ENCODE results near the gene RSRC1. TPM values are rescaled to one million over a fixed set of nuclear protein-coding genes. Genes with fewer than 3 reads are reported as not detected.
"Not testable (repeated sequence)": the region's sequence is repeated elsewhere in the genome, so short reads cannot be mapped to it uniquely, and the experiment has no call there.

Gene RSRC1
- total RNA-seq, 5 donors from 2014 or later (not counting 1 experiment from before 2014, with no cell fraction given), result 29.9 to 35.0 (median 31.1) TPM

DNA sequence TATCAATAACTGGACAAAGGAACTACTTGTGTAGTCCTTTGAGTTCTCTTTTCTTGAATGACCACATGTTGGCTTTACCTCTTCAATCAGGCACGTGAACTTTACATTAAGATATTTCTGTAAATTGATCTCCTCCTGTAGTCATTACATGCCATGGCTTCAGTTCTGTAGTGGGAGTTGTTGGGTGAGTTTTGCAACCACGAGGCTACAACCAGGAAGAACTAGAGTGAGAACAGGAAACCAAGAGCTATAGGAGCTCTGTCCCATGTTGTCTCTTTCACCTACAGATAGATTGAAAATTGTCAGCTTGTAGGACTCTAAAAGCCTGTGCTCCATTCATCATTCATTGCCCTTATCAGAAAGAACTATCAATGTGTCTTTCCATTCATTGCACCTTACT is 2.0 kb downstream of the RSRC1 start:
- no peak for ATAC-seq (replicated peaks in 1 of 4)
- no peaks in the 10 kb centered on the region for H3K9me3 ChIP-seq
- POLR2A ChIA-PET, result no interaction called here
- H3K4me3 ChIP-seq (ENCODE audit: control insufficient read depth in 1 of 2, extremely low read depth in 1 of 2, low read length in 1 of 2), result no peak overlapping the region
- Mint-ChIP-seq H3K27ac (no peak overlapping the region), H3K4me1 (peaks cover 61 to 65% (median 63%) of the 10 kb centered on the region in 3 donors), H3K9me3 (peaks cover 4 to 13% (median 7%) of the 10 kb centered on the region in 3 donors), H3K4me3 (peak overlapping the region; percentile 32 to 96 (median 89)), H3K27me3 (peaks cover 23 to 25% of the 10 kb centered on the region in 2 donors), H3K36me3 (peaks cover 14% of the 10 kb centered on the region)
- no peak for DNase-seq
- no CpG with 5 or more reads among the region's 2 CpGs for WGBS (ENCODE audit: insufficient coverage)
- CTCF ChIA-PET, result no interaction called here
- no peaks in the 10 kb centered on the region for H3K36me3 ChIP-seq (ENCODE audit: control insufficient read depth in 2 of 2, extremely low read depth in 1 of 2, insufficient read depth in 1 of 2, low read length in 1 of 2)
- H3K27ac ChIP-seq (ENCODE audit: low read length), result no peak overlapping the region
- H3K27me3 ChIP-seq (replicated peaks in 1 of 2; ENCODE audit: control insufficient read depth in 2 of 2, extremely low read depth in 1 of 2, insufficient read depth in 2 of 2, low read length in 1 of 2), result peaks cover 8 to 10% of the 10 kb centered on the region in 2 experiments
- H3K4me1 ChIP-seq (ENCODE audit: control insufficient read depth in 1 of 2, extremely low read depth in 1 of 2, insufficient read depth in 2 of 2, low read length in 2 of 2), result peaks cover 18 to 19% of the 10 kb centered on the region in 2 experiments

- peaks cover 14% of the 10 kb centered on the region for H3K36me3 Mint-ChIP-seq
- H3K9me3 ChIP-seq; H3K27ac Mint-ChIP-seq; H3K4me3 Mint-ChIP-seq; H3K27me3 ChIP-seq (replicated peaks in 1 of 2; ENCODE audit: control insufficient read depth in 2 of 2, extremely low read depth in 1 of 2, insufficient read depth in 2 of 2, low read length in 1 of 2); H3K4me3 ChIP-seq (ENCODE audit: control insufficient read depth in 1 of 2, extremely low read depth in 1 of 2, low read length in 1 of 2); H3K27me3 Mint-ChIP-seq; H3K36me3 ChIP-seq (ENCODE audit: control insufficient read depth in 2 of 2, extremely low read depth in 1 of 2, insufficient read depth in 1 of 2, low read length in 1 of 2); DNase-seq; H3K27ac ChIP-seq (ENCODE audit: low read length); POLR2A ChIA-PET; ATAC-seq (replicated peaks in 1 of 4): not testable (repeated sequence)
- H3K9me3 Mint-ChIP-seq, result peaks cover 4 to 13% (median 7%) of the 10 kb centered on the region in 3 donors
- no CpG with 5 or more reads among the region's 2 CpGs for WGBS (ENCODE audit: insufficient coverage)
- H3K4me1 ChIP-seq (ENCODE audit: control insufficient read depth in 1 of 2, extremely low read depth in 1 of 2, insufficient read depth in 2 of 2, low read length in 2 of 2), result peaks cover 13 to 17% of the 10 kb centered on the region in 2 experiments
- H3K4me1 Mint-ChIP-seq, result peaks cover 65 to 66% (median 65%) of the 10 kb centered on the region in 3 donors
- CTCF ChIA-PET, result interaction anchor here (0.6 to 0.7 kb wide), 2 partner anchors 26 to 29 kb away, joined by 3 to 4 read pairs; no protein-coding TSS in a partner anchor
Measured at GRCh38 chr3:158113595-158113994, 3.7 kb downstream of the RSRC1 start.

- Histone ChIP-seq H3K27ac (ENCODE audit: low read length) (no peak overlapping the region), H3K36me3 (ENCODE audit: control insufficient read depth in 2 of 2, extremely low read depth in 1 of 2, insufficient read depth in 1 of 2, low read length in 1 of 2) (peaks cover 9 to 18% of the 10 kb centered on the region in 2 donors), H3K4me3 (ENCODE audit: control insufficient read depth in 1 of 2, extremely low read depth in 1 of 2, low read length in 1 of 2) (no peak overlapping the region), H3K4me1 (ENCODE audit: control insufficient read depth in 1 of 2, extremely low read depth in 1 of 2, insufficient read depth in 2 of 2, low read length in 2 of 2) (no peaks in the 10 kb centered on the region), H3K27me3 (replicated peaks in 1 of 2; ENCODE audit: control insufficient read depth in 2 of 2, extremely low read depth in 1 of 2, insufficient read depth in 2 of 2, low read length in 1 of 2) (no peaks in the 10 kb centered on the region), H3K9me3 (peaks cover 3% of the 10 kb centered on the region)
- POLR2A ChIA-PET, result no interaction called here
- Mint-ChIP-seq H3K27me3 (no peaks in the 10 kb centered on the region), H3K4me1 (peaks cover 15 to 21% (median 19%) of the 10 kb centered on the region in 3 donors), H3K9me3 (peaks cover under 1 to 4% (median 2%) of the 10 kb centered on the region in 3 donors), H3K36me3 (peaks cover 36% of the 10 kb centered on the region), H3K27ac (no peak overlapping the region), H3K4me3 (no peak overlapping the region)
- no peak for DNase-seq
- CTCF ChIA-PET, result no interaction called here
- ATAC-seq (replicated peaks in 1 of 4), result no peak
Measured at GRCh38 chr3:158120330-158120729, 10.4 kb downstream of the RSRC1 start.

DNA sequence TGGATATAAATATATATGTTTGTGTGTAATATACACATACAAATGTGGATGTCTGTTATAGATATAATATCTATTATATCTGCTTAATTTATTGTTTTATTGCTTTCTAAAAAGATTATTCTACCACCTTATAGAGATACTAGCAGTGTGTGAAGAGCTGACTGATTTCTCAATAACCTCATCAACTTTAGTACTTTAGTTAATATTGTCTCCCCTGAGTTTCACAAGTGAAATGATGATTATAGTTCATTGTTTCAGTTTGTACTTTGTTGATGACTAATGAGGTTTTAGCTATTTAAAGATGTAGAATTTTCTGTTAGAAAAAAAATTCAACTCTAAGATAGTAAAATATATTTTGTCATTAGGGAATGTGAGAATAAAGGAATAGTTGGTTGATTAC is 11.4 kb downstream of the RSRC1 start:
- Histone ChIP-seq H3K36me3 (ENCODE audit: control insufficient read depth in 2 of 2, extremely low read depth in 1 of 2, insufficient read depth in 1 of 2, low read length in 1 of 2) (peaks cover 9 to 18% of the 10 kb centered on the region in 2 donors), H3K27ac (ENCODE audit: low read length) (no peak overlapping the region), H3K9me3 (peaks cover 5% of the 10 kb centered on the region), H3K27me3 (replicated peaks in 1 of 2; ENCODE audit: control insufficient read depth in 2 of 2, extremely low read depth in 1 of 2, insufficient read depth in 2 of 2, low read length in 1 of 2) (no peaks in the 10 kb centered on the region), H3K4me3 (ENCODE audit: control insufficient read depth in 1 of 2, extremely low read depth in 1 of 2, low read length in 1 of 2) (no peak overlapping the region), H3K4me1 (ENCODE audit: control insufficient read depth in 1 of 2, extremely low read depth in 1 of 2, insufficient read depth in 2 of 2, low read length in 2 of 2) (no peaks in the 10 kb centered on the region)
- Mint-ChIP-seq H3K27me3 (no peaks in the 10 kb centered on the region), H3K4me1 (peaks cover 15 to 21% (median 19%) of the 10 kb centered on the region in 3 donors), H3K9me3 (peaks cover 3 to 11% (median 10%) of the 10 kb centered on the region in 3 donors), H3K4me3 (no peak overlapping the region), H3K36me3 (peaks cover 45% of the 10 kb centered on the region), H3K27ac (no peak overlapping the region)
- no peak for ATAC-seq (replicated peaks in 1 of 4)
- CTCF ChIA-PET, result no interaction called here
- POLR2A ChIA-PET, result no interaction called here
- no peak for DNase-seq

GRCh38 chr3:158122721-158123120 is 12.8 kb downstream of the RSRC1 start:
- POLR2A ChIA-PET; H3K27me3 Mint-ChIP-seq; H3K4me1 ChIP-seq (ENCODE audit: control insufficient read depth in 1 of 2, extremely low read depth in 1 of 2, insufficient read depth in 2 of 2, low read length in 2 of 2); H3K4me3 ChIP-seq (ENCODE audit: control insufficient read depth in 1 of 2, extremely low read depth in 1 of 2, low read length in 1 of 2); H3K9me3 ChIP-seq; H3K27me3 ChIP-seq (replicated peaks in 1 of 2; ENCODE audit: control insufficient read depth in 2 of 2, extremely low read depth in 1 of 2, insufficient read depth in 2 of 2, low read length in 1 of 2); CTCF ChIA-PET; H3K27ac Mint-ChIP-seq; H3K27ac ChIP-seq (ENCODE audit: low read length); DNase-seq; ATAC-seq (replicated peaks in 1 of 4); H3K4me3 Mint-ChIP-seq: not testable (repeated sequence)
- H3K36me3 ChIP-seq (ENCODE audit: control insufficient read depth in 2 of 2, extremely low read depth in 1 of 2, insufficient read depth in 1 of 2, low read length in 1 of 2), result peaks cover 9 to 18% of the 10 kb centered on the region in 2 donors
- Mint-ChIP-seq H3K4me1 (peaks cover 19 to 21% (median 20%) of the 10 kb centered on the region in 3 donors), H3K36me3 (peaks cover 60% of the 10 kb centered on the region), H3K9me3 (peaks cover 9 to 24% (median 23%) of the 10 kb centered on the region in 3 donors)
- WGBS (ENCODE audit: insufficient coverage), result 84% methylated on average over 4 of the region's 5 CpGs

DNA sequence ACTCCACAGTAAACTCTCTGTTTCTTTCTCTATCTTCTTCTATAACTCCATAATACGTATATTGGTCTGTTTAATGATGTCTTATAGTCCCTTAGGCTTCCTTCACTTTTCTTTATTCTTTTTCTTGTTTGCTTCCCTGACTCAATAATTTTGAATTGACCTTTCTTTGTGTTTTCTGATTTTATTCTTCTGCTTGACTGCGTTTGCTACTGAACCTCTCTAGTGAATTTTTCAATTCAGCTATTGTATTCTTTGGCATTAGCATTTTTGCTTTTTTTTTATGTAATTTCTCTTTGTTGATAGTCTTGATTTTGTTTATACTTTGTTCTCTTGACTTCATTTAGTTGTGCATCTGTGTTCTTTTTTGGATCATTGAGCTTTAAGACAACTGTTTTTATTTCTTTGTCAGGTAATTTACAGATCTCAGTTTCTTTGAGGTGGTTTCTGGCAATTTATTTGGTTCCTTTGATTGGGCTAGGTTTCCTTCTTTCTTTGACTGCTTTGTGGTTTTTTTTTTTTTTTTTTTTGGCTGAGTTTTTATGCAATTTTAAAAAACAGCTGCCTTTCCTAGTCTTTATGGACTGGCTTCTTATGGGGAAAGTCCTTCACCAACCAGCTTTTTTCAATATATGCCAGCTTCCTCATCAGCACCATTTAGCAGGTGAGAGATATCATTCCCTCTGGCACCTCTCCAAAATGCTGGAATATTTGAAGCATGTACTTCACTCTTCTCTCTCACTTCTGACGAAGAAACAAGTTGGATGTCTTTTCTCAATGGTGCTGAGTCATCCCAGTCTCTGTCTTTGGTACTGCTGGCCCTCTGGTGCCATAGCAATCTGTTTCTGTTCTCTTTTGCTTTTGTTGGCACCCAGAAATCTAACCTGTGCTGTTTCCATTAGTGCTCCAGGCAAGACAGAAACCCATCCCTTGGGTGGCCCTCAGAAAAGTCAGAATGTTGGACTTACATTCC is 17.6 kb downstream of the RSRC1 start:
- Mint-ChIP-seq H3K27me3 (no peaks in the 10 kb centered on the region), H3K9me3 (peaks cover 9 to 26% (median 23%) of the 10 kb centered on the region in 3 donors), H3K27ac (no peak overlapping the region), H3K36me3 (peaks cover 85% of the 10 kb centered on the region), H3K4me1 (peaks cover 7 to 11% (median 10%) of the 10 kb centered on the region in 3 donors), H3K4me3 (no peak overlapping the region)
- 64% methylated on average over 1 of the region's 3 CpGs for WGBS (ENCODE audit: insufficient coverage)
- ATAC-seq (replicated peaks in 1 of 4) (no peak), DNase-seq (peak in 1 of 35 experiments; percentile 6)
- Histone ChIP-seq H3K4me3 (ENCODE audit: control insufficient read depth in 1 of 2, extremely low read depth in 1 of 2, low read length in 1 of 2) (no peak overlapping the region), H3K4me1 (ENCODE audit: control insufficient read depth in 1 of 2, extremely low read depth in 1 of 2, insufficient read depth in 2 of 2, low read length in 2 of 2) (peaks cover 0 to 4% of the 10 kb centered on the region in 2 experiments), H3K27ac (ENCODE audit: low read length) (no peak overlapping the region), H3K9me3 (peaks cover 5% of the 10 kb centered on the region), H3K27me3 (replicated peaks in 1 of 2; ENCODE audit: control insufficient read depth in 2 of 2, extremely low read depth in 1 of 2, insufficient read depth in 2 of 2, low read length in 1 of 2) (no peaks in the 10 kb centered on the region), H3K36me3 (ENCODE audit: control insufficient read depth in 2 of 2, extremely low read depth in 1 of 2, insufficient read depth in 1 of 2, low read length in 1 of 2) (peaks cover 9 to 29% of the 10 kb centered on the region in 2 donors)
- ChIA-PET POLR2A (interaction anchor here in 1 of 2 donors (0.6 kb wide), 1 partner anchor 18 kb away, joined by 5 read pairs; no protein-coding TSS in a partner anchor), CTCF (interaction anchor here in 1 of 2 donors (0.6 to 1.5 kb wide), 3 partner anchors 16 to 538 kb away, joined by 3 to 5 read pairs (median 4); partner anchors contain the start of gene RSRC1)

All from T-cell (primary cell).